Activated naive CD4-positive, alpha-beta T cell treated with anti-CD3 and anti-CD28 coated beads for 36 hours (primary cell): ENCODE measurements around the gene TWIST1. TPM values are rescaled to one million over a fixed set of nuclear protein-coding genes. Genes with fewer than 3 reads are reported as not detected.

ENCODE experiments used
- CTCF ChIA-PET: fragments of 350-600 bp; sonication (Branson Sonifier 250); formaldehyde crosslinking; loops from one replicate; lab custom pipeline; 2021; ENCODE audit warnings: antibody characterized with exemption; lab: Charles Lee
- DNase-seq: peaks from one replicate; pipeline ENCODE4 v3.0.0-alpha.2; 2020
- H3K27ac Mint-ChIP-seq: one replicate; pipeline ENCODE4 v1.8.0; 2021; ENCODE audit warnings: mild to moderate bottlenecking, mixed read lengths
- H3K27me3 Mint-ChIP-seq: one replicate; pipeline ENCODE4 v1.8.0; 2021; ENCODE audit warnings: low read depth, mixed read lengths
- H3K36me3 Mint-ChIP-seq: one replicate; pipeline ENCODE4 v1.8.0; 2021; ENCODE audit warnings: low read depth, mixed read lengths
- H3K4me1 Mint-ChIP-seq: one replicate; pipeline ENCODE4 v1.8.0; 2021; ENCODE audit warnings: low read depth, mixed read lengths
- H3K4me3 Mint-ChIP-seq: one replicate; pipeline ENCODE4 v1.8.0; 2021; ENCODE audit warnings: mild to moderate bottlenecking, moderate library complexity, mixed read lengths
- H3K9me3 Mint-ChIP-seq: one replicate; pipeline ENCODE4 v1.8.0; 2021; ENCODE audit warnings: mixed read lengths
- intact Hi-C: fragments of 100-400 bp; cut with micrococcal nuclease; formaldehyde crosslinking; loops from one replicate; pipeline ENCODE4 v1.15.1; 2023
- total RNA-seq, 2 experiments: library from RNA; stranded (reverse); gene quantifications; one replicate each; pipeline ENCODE4 v1.2.3, GENCODE V29; 2021

The TWIST1 gene
- total RNA-seq, 2 experiments from 2014 or later: not detected

- DNase-seq: no peak
- Mint-ChIP-seq H3K4me1 (peaks cover 3% of the 10 kb centered on the region), H3K36me3 (no peaks in the 10 kb centered on the region), H3K9me3 (peaks cover 3% of the 10 kb centered on the region), H3K27me3 (peaks cover 73% of the 10 kb centered on the region), H3K4me3 (no peak overlapping the region), H3K27ac (no peak overlapping the region)
- CTCF ChIA-PET: no interaction called here
- intact Hi-C loops: loop anchor here (2.0 kb wide), 1 partner anchor 1686 kb away; no protein-coding TSS in a partner anchor
Measured at GRCh38 chr7:19110776-19111175, 6.7 kb downstream of the TWIST1 start.

- Mint-ChIP-seq H3K4me3 (no peak overlapping the region), H3K9me3 (peaks cover 3% of the 10 kb centered on the region), H3K27ac (no peak overlapping the region), H3K27me3 (peaks cover 76% of the 10 kb centered on the region), H3K36me3 (no peaks in the 10 kb centered on the region), H3K4me1 (peaks cover 3% of the 10 kb centered on the region)
- intact Hi-C loops: loop anchor here (2.0 kb wide), 1 partner anchor 1687 kb away; no protein-coding TSS in a partner anchor
- CTCF ChIA-PET: no interaction called here
- no peak for DNase-seq
Measured at GRCh38 chr7:19110026-19110730, 7.3 kb downstream of the TWIST1 start.

- intact Hi-C loops: loop anchor here (5.0 kb wide), 1 partner anchor 38 kb away; the partner anchor contains the start of gene FERD3L
- Mint-ChIP-seq H3K9me3 (peaks cover 3% of the 10 kb centered on the region), H3K4me3 (no peak overlapping the region), H3K27me3 (peaks cover 81% of the 10 kb centered on the region), H3K4me1 (peaks cover 3% of the 10 kb centered on the region), H3K36me3 (no peaks in the 10 kb centered on the region), H3K27ac (no peak overlapping the region)
- CTCF ChIA-PET: no interaction called here
- no peak for DNase-seq
Measured at GRCh38 chr7:19109000-19109946, 8.2 kb downstream of the TWIST1 start.

- no peaks in the 10 kb centered on the region for H3K36me3 Mint-ChIP-seq
- H3K27ac Mint-ChIP-seq: no peak overlapping the region
- intact Hi-C loops: loop anchor here (5.0 kb wide), 1 partner anchor 40 kb away; the partner anchor contains the start of gene FERD3L
- H3K27me3 Mint-ChIP-seq: peaks cover 87% of the 10 kb centered on the region
- peaks cover 3% of the 10 kb centered on the region for H3K4me1 Mint-ChIP-seq
- no peak overlapping the region for H3K4me3 Mint-ChIP-seq
- H3K9me3 Mint-ChIP-seq: peaks cover 3% of the 10 kb centered on the region
- DNase-seq: no peak
- CTCF ChIA-PET: interaction anchor here (0.7 kb wide), 1 partner anchor 30 kb away, joined by 5 read pairs; no protein-coding TSS in a partner anchor
Measured at GRCh38 chr7:19107356-19108146, 9.9 kb downstream of the TWIST1 start.

GRCh38 chr7:19107081-19107355, 10.4 kb downstream of the TWIST1 start:
- CTCF ChIA-PET: interaction anchor here (0.7 kb wide), 1 partner anchor 29 kb away, joined by 5 read pairs; no protein-coding TSS in a partner anchor
- no peak overlapping the region for H3K27ac Mint-ChIP-seq
- intact Hi-C loops: loop anchor here (5.0 kb wide), 1 partner anchor 40 kb away; the partner anchor contains the start of gene FERD3L
- no peak for DNase-seq
- H3K27me3 Mint-ChIP-seq: peaks cover 85% of the 10 kb centered on the region
- H3K9me3 Mint-ChIP-seq: peaks cover 3% of the 10 kb centered on the region
- no peaks in the 10 kb centered on the region for H3K36me3 Mint-ChIP-seq
- no peak overlapping the region for H3K4me3 Mint-ChIP-seq
- H3K4me1 Mint-ChIP-seq: peaks cover 3% of the 10 kb centered on the region

- Mint-ChIP-seq H3K4me1 (peaks cover 3% of the 10 kb centered on the region), H3K4me3 (no peak overlapping the region)
- intact Hi-C loops: loop anchor here (5.0 kb wide), 1 partner anchor 41 kb away; the partner anchor contains the start of gene FERD3L
Measured at GRCh38 chr7:19106241-19107080, 11.0 kb downstream of the TWIST1 start.

GRCh38 chr7:19105546-19105945, 11.9 kb downstream of the TWIST1 start:
- Mint-ChIP-seq H3K4me3 (no peak overlapping the region), H3K36me3 (no peaks in the 10 kb centered on the region), H3K27ac (no peak overlapping the region), H3K4me1 (peaks cover 3% of the 10 kb centered on the region), H3K9me3 (peaks cover 3% of the 10 kb centered on the region), H3K27me3 (peaks cover 71% of the 10 kb centered on the region)
- intact Hi-C loops: loop anchor here (5.0 kb wide), 1 partner anchor 42 kb away; the partner anchor contains the start of gene FERD3L
- no peak for DNase-seq
- CTCF ChIA-PET: no interaction called here

More at GRCh38 chr7:19106241-19107080, 11.0 kb downstream of the TWIST1 start:
- no peak for DNase-seq
- CTCF ChIA-PET: interaction anchor here (0.7 kb wide), 1 partner anchor 29 kb away, joined by 5 read pairs; no protein-coding TSS in a partner anchor
- peaks cover 3% of the 10 kb centered on the region for H3K9me3 Mint-ChIP-seq
- H3K27me3 Mint-ChIP-seq: peaks cover 80% of the 10 kb centered on the region
- no peaks in the 10 kb centered on the region for H3K36me3 Mint-ChIP-seq
- no peak overlapping the region for H3K27ac Mint-ChIP-seq

- H3K27me3 Mint-ChIP-seq: peaks cover 64% of the 10 kb centered on the region
- DNase-seq: no peak
- H3K9me3 Mint-ChIP-seq: peaks cover 3% of the 10 kb centered on the region
- CTCF ChIA-PET: no interaction called here
- H3K36me3 Mint-ChIP-seq: no peaks in the 10 kb centered on the region
- intact Hi-C loops: loop anchor here (5.0 kb wide), 1 partner anchor 42 kb away; the partner anchor contains the start of gene FERD3L
- no peak overlapping the region for H3K4me3 Mint-ChIP-seq
- H3K4me1 Mint-ChIP-seq: peaks cover 3% of the 10 kb centered on the region
- no peak overlapping the region for H3K27ac Mint-ChIP-seq
Measured at GRCh38 chr7:19104811-19105210, 12.6 kb downstream of the TWIST1 start.

- H3K27ac Mint-ChIP-seq: no peak overlapping the region
- intact Hi-C loops: no loop called here
- H3K27me3 Mint-ChIP-seq: peaks cover 45% of the 10 kb centered on the region
- DNase-seq: no peak
- peaks cover 3% of the 10 kb centered on the region for H3K4me1 Mint-ChIP-seq
- no peaks in the 10 kb centered on the region for H3K9me3 Mint-ChIP-seq
- CTCF ChIA-PET: no interaction called here
- H3K4me3 Mint-ChIP-seq: no peak overlapping the region
- no peaks in the 10 kb centered on the region for H3K36me3 Mint-ChIP-seq
Measured at GRCh38 chr7:19102884-19103283, 14.6 kb downstream of the TWIST1 start.

GRCh38 chr7:19101909-19102308, 15.5 kb downstream of the TWIST1 start:
- H3K27ac Mint-ChIP-seq: no peak overlapping the region
- CTCF ChIA-PET: no interaction called here
- H3K4me1 Mint-ChIP-seq: no peaks in the 10 kb centered on the region
- intact Hi-C loops: no loop called here
- no peaks in the 10 kb centered on the region for H3K9me3 Mint-ChIP-seq
- H3K4me3 Mint-ChIP-seq: no peak overlapping the region
- peaks cover 36% of the 10 kb centered on the region for H3K27me3 Mint-ChIP-seq
- no peak for DNase-seq
- no peaks in the 10 kb centered on the region for H3K36me3 Mint-ChIP-seq

GRCh38 chr7:19101472-19101871, 16.0 kb downstream of the TWIST1 start:
- H3K36me3 Mint-ChIP-seq: no peaks in the 10 kb centered on the region
- H3K4me1 Mint-ChIP-seq: no peaks in the 10 kb centered on the region
- no peak for DNase-seq
- no peak overlapping the region for H3K27ac Mint-ChIP-seq
- CTCF ChIA-PET: no interaction called here
- H3K4me3 Mint-ChIP-seq: no peak overlapping the region
- no peaks in the 10 kb centered on the region for H3K9me3 Mint-ChIP-seq
- intact Hi-C loops: no loop called here
- H3K27me3 Mint-ChIP-seq: peaks cover 31% of the 10 kb centered on the region
